HG03025 (cell line): Measurements from ENCODE around the gene PTPN2.
A peak's percentile ranks its signal among the peaks of the same experiment; 100 is the strongest.
"Not testable (repeated sequence)": the region's sequence is repeated elsewhere in the genome, so short reads cannot be mapped to it uniquely, and the experiment has no call there.

ENCODE experiments used
- ATAC-seq: cut with Tn5 transposase; IDR thresholded peaks from one replicate; pipeline ENCODE4 v1.9.1; 2021; ENCODE audit warnings: mild to moderate bottlenecking, moderate library complexity; ENCODE audit not compliant: unreplicated experiment, low FRiP score

The PTPN2 gene

GRCh38 chr18:12883684-12884405 lies at the start of gene PTPN2:
TSS of gene PTPN2 (minus strand) at chr18:12884237. CDS start at chr18:12884141, 96 bp downstream.
- peak; percentile 74 for ATAC-seq

- ATAC-seq = no peak
Observed at GRCh38 chr18:12933327-12933726, 49.3 kb upstream of the PTPN2 start.

GRCh38 chr18:12930908-12931307 lies 46.9 kb upstream of the PTPN2 start:
- no peak for ATAC-seq

- no peak for ATAC-seq
Observed at GRCh38 chr18:12930376-12930775, 46.3 kb upstream of the PTPN2 start.

GRCh38 chr18:12929477-12930083 lies 45.5 kb upstream of the PTPN2 start:
- no peak for ATAC-seq

- no peak for ATAC-seq
Observed at GRCh38 chr18:12928641-12929040, 44.6 kb upstream of the PTPN2 start.

- ATAC-seq = no peak
Observed at GRCh38 chr18:12928206-12928605, 44.2 kb upstream of the PTPN2 start.

GRCh38 chr18:12924616-12925015 lies 40.6 kb upstream of the PTPN2 start:
- no peak for ATAC-seq

- no peak for ATAC-seq
Observed at GRCh38 chr18:12922266-12922665, 38.2 kb upstream of the PTPN2 start.

- no peak for ATAC-seq
Observed at GRCh38 chr18:12921178-12921577, 37.1 kb upstream of the PTPN2 start.

- no peak for ATAC-seq
Observed at GRCh38 chr18:12911929-12912703, 28.1 kb upstream of the PTPN2 start.

GRCh38 chr18:12911025-12911928 lies 27.2 kb upstream of the PTPN2 start:
- no peak for ATAC-seq

GRCh38 chr18:12908706-12909105 lies 24.7 kb upstream of the PTPN2 start:
- ATAC-seq = no peak

GRCh38 chr18:12907258-12907925 lies 23.4 kb upstream of the PTPN2 start:
- no peak for ATAC-seq

- ATAC-seq = no peak
Observed at GRCh38 chr18:12906773-12907172, 22.7 kb upstream of the PTPN2 start.

- no peak for ATAC-seq
Observed at GRCh38 chr18:12906119-12906518, 22.1 kb upstream of the PTPN2 start.

- no peak for ATAC-seq
Observed at GRCh38 chr18:12904012-12904516, 20.0 kb upstream of the PTPN2 start.

- not testable (repeated sequence) for ATAC-seq
Observed at GRCh38 chr18:12901208-12901607, 17.2 kb upstream of the PTPN2 start.

GRCh38 chr18:12896784-12897333 lies 12.8 kb upstream of the PTPN2 start:
- ATAC-seq = not testable (repeated sequence)
